ENCODE data around the gene RASGRP3. TPM values are rescaled to one million over a fixed set of nuclear protein-coding genes. Genes with fewer than 3 reads are reported as not detected.

Gene RASGRP3
- total RNA-seq, 1 experiment from 2014 or later: 0.03 TPM

DNA sequence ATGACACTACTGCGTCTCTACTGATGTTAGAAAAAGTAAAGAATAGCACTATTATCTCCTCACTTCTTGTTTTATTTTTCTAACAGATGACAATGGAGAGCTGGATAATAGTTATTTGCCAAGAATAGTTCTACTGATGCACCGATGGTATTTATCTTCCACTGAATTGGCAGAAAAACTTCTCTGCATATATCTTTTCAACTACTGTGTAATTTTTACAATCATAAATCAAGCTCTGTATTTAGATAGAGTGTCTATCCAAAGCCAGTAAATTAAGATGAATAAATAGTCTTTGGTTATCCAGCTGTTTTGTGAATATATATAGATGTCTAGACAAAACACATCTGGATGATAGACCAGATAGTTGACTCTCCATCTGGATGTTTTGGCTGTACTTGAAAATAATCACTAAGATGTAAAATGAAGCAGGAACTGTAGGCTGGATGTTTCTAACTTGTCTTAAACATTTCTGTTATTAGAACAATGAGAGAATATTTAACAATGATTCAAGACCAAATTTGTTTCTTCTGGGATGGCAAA lies 40.1 kb downstream of the RASGRP3 start:
- no peak for DNase-seq
- no peaks in the 10 kb centered on the region for H3K27me3 ChIP-seq (ENCODE audit: control insufficient read depth, insufficient read depth, low read length)
- H3K4me3 ChIP-seq (ENCODE audit: insufficient read depth, low read depth, low read length): no peak overlapping the region
- no peaks in the 10 kb centered on the region for H3K36me3 ChIP-seq (replicated peaks; ENCODE audit: control insufficient read depth, insufficient read depth, low read length)

DNA sequence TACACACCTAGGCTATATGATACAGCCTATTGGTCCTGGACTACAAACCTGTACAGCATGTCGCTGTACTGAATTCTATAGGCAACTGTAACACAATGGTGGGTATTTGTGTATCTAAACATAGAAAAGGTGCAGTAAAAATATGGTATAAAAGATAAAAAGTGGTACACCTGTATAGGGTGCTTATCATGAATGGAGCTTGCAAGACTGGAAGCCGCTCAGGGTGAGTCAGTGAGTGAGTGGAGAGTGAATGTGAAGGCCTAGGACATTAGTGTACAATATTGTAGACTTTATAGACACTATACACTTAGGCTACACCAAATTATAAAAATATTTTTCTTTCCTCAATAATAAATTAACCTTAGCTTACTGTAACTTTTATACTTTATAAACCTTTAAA lies 41.8 kb downstream of the RASGRP3 start:
- Histone ChIP-seq H3K27me3 (ENCODE audit: control insufficient read depth, insufficient read depth, low read length) (no peaks in the 10 kb centered on the region), H3K4me3 (ENCODE audit: insufficient read depth, low read depth, low read length) (no peak overlapping the region), H3K36me3 (replicated peaks; ENCODE audit: control insufficient read depth, insufficient read depth, low read length) (no peaks in the 10 kb centered on the region)
- no peak for DNase-seq

DNA sequence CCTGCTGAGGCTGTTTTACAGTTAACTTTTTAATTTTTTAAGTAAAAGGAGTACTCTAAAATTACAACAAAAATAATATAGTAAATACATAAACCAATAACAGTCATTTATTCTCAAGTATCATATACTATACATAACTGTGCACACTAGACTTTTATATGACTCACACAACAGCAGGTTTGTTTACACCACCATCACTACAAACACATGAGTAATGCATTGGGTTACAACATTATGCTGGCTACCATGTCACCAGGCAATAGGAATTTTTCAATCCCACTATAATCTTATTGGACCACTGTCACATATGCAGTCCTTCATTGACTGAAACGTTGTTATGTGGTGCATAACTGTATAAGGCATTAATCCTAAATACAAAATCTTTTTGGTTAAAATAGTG lies 42.5 kb downstream of the RASGRP3 start:
- Histone ChIP-seq H3K27me3 (ENCODE audit: control insufficient read depth, insufficient read depth, low read length) (no peaks in the 10 kb centered on the region), H3K4me3 (ENCODE audit: insufficient read depth, low read depth, low read length) (no peak overlapping the region), H3K36me3 (replicated peaks; ENCODE audit: control insufficient read depth, insufficient read depth, low read length) (no peaks in the 10 kb centered on the region)
- no peak for DNase-seq

DNA sequence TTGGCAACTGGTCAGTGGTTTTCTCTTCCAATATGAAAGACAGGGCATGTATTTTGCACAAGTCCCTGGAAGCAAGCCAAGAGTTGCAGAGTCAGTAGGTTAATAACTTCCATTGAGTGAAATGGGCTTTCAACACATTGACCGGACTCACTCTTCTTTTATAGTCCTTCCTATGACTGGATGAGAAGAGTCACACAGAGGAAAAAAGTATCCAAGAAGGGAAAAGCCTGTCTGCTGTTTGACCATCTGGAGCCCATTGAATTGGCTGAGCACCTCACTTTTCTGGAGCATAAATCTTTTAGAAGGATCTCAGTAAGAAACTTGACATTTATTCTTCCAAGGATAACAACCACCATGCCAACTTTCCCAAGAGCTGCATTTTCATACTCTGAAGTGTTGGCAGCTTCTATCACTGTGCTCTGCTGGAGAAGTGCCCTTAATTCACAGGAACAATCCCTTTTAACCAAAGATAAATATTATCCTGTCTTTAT lies 45.4 kb downstream of the RASGRP3 start:
- Histone ChIP-seq H3K27me3 (ENCODE audit: control insufficient read depth, insufficient read depth, low read length) (no peaks in the 10 kb centered on the region), H3K4me3 (ENCODE audit: insufficient read depth, low read depth, low read length) (no peak overlapping the region), H3K36me3 (replicated peaks; ENCODE audit: control insufficient read depth, insufficient read depth, low read length) (no peaks in the 10 kb centered on the region)
- no peak for DNase-seq

DNA sequence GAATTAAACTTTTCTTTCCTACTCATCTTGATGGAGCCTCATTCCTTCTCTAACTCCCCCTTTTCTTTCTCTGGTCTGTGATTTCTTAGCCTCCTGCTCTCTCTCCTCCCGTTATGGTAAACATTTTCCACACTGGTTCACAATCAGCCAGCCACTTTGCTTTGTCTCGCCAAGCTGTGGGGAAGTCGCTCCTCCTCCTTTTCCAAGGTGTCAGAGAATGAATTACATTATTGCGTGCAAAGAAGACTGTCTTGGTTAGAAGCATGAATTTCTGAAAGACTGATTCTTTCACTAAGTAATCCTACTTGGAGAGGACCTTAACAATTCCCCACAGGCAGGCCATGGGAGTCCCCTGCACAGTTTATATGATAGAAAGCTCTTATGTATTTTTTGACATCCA lies 46.1 kb downstream of the RASGRP3 start:
- H3K36me3 ChIP-seq (replicated peaks; ENCODE audit: control insufficient read depth, insufficient read depth, low read length): no peaks in the 10 kb centered on the region
- H3K4me3 ChIP-seq (ENCODE audit: insufficient read depth, low read depth, low read length): no peak overlapping the region
- no peak for DNase-seq
- H3K27me3 ChIP-seq (ENCODE audit: control insufficient read depth, insufficient read depth, low read length): no peaks in the 10 kb centered on the region

DNA sequence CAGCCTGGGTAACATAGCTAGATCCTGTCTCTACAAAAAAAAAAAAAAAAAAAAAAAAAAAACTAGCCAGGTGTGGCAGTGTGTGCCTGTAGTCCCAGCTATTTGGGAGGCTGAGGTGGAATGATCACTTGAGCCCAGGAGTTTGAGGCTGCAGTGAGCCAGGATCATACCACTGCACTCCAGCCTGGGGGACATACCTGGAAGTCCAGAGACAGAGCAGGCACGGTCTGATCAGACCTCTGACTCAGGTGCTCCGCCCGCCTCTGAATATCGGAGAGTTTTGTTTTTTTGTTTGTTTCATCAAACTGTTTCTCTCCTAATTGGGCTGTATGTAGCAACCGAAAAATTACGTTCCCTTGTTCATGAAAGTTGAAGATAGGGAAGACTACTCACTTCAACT lies 49.2 kb downstream of the RASGRP3 start:
- H3K27me3 ChIP-seq (ENCODE audit: control insufficient read depth, insufficient read depth, low read length): no peaks in the 10 kb centered on the region
- no peak overlapping the region for H3K4me3 ChIP-seq (ENCODE audit: insufficient read depth, low read depth, low read length)
- H3K36me3 ChIP-seq (replicated peaks; ENCODE audit: control insufficient read depth, insufficient read depth, low read length): no peaks in the 10 kb centered on the region
- DNase-seq: no peak

DNA sequence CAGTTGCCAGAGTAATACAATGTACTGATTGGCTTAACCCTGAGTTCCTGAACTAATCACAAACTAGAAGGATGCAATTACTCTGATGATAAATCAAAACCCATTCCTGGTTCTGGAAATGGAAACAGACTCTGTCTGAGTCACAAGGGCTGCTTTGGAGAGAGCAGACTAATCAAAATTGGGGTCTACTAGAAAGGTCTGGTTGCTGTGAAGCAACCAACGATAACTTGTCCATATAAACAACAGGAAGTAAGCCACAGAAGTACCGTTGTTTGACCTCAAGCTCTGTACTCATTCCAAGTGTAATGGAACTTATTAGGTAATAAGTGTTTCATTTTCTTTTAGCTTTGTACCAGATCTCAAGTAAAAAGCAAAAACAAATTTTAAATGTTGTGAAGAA lies 49.7 kb downstream of the RASGRP3 start:
- DNase-seq: no peak
- Histone ChIP-seq H3K27me3 (ENCODE audit: control insufficient read depth, insufficient read depth, low read length) (no peaks in the 10 kb centered on the region), H3K36me3 (replicated peaks; ENCODE audit: control insufficient read depth, insufficient read depth, low read length) (no peaks in the 10 kb centered on the region), H3K4me3 (ENCODE audit: insufficient read depth, low read depth, low read length) (no peak overlapping the region)

DNA sequence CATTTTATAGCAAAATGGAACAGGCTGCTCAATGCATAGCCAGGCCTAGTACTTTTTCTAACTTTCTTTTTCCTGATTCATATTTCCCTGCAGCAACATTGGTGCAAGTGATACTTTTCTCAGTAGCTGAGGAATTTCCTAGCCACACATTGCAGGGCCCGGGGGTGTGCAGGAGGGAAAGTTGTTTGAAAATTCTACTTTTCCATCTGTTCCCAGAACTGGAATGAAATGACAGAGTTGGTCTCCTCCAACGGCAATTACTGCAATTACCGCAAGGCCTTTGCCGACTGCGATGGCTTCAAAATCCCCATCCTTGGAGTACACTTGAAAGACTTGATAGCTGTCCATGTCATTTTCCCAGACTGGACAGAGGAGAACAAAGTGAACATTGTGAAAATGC lies 50.5 kb downstream of the RASGRP3 start:
- no peaks in the 10 kb centered on the region for H3K36me3 ChIP-seq (replicated peaks; ENCODE audit: control insufficient read depth, insufficient read depth, low read length)
- DNase-seq: no peak
- H3K4me3 ChIP-seq (ENCODE audit: insufficient read depth, low read depth, low read length): no peak overlapping the region
- H3K27me3 ChIP-seq (ENCODE audit: control insufficient read depth, insufficient read depth, low read length): no peaks in the 10 kb centered on the region

DNA sequence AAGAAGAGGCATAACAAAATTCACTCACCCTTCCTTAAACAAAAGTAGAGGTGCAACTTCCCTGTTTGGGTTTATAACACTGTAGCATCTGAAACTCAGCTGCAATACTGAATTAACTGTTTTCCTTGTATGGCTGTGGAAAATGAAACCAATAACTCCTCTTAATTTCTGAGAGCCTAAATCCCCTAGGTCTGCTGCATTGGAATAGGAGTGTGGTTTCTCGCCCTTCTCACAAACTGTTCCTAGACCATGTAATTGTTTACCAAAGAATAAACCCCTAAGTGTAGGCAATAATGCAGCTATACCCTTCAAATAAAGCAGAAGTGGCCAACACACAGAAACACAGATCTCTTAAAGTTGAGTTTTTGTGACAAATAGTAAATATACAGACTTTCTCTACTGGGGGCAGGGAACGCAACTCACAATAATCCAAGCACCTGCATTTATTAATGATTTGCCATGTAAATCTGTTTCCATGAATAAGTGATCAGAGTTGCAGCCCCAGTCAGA lies 52.0 kb downstream of the RASGRP3 start:
- no peak for DNase-seq
- Histone ChIP-seq H3K4me3 (ENCODE audit: insufficient read depth, low read depth, low read length) (no peak overlapping the region), H3K36me3 (replicated peaks; ENCODE audit: control insufficient read depth, insufficient read depth, low read length) (no peaks in the 10 kb centered on the region), H3K27me3 (ENCODE audit: control insufficient read depth, insufficient read depth, low read length) (no peaks in the 10 kb centered on the region)

DNA sequence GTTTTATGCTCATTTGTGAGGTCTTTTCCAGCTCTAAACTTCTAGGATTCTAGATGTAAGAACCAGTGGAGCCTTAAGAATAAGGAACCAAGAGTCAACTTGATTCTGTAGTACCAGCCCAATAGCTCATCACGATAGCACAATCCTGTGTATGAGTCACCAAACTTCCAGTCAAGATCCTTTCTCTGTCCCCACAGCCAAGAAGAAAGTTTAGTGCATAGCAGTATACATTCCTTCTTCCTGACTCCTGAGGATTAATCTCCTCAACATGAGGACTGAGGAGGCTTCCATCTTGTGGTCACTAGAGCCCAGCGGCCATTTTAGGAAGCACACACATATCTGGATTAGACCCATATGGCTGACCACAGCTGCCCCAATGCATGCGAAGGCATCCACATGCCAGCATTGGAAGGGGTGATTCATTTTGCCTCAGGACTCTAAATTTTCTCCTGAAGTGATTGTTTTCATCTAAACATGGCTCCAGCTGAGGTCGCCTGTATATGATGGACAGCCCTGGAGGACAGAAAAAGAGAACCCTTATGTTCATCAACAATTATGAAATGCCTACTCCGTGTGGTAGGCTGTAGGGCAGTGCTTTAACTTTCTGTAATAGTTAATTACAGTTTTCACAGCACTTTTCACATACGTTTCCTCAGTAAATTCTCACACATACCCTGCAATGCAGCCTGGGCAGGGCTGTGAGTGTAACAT lies 53.5 kb downstream of the RASGRP3 start:
- H3K36me3 ChIP-seq (replicated peaks; ENCODE audit: control insufficient read depth, insufficient read depth, low read length): no peaks in the 10 kb centered on the region
- DNase-seq: no peak
- no peak overlapping the region for H3K4me3 ChIP-seq (ENCODE audit: insufficient read depth, low read depth, low read length)
- H3K27me3 ChIP-seq (ENCODE audit: control insufficient read depth, insufficient read depth, low read length): no peaks in the 10 kb centered on the region

DNA sequence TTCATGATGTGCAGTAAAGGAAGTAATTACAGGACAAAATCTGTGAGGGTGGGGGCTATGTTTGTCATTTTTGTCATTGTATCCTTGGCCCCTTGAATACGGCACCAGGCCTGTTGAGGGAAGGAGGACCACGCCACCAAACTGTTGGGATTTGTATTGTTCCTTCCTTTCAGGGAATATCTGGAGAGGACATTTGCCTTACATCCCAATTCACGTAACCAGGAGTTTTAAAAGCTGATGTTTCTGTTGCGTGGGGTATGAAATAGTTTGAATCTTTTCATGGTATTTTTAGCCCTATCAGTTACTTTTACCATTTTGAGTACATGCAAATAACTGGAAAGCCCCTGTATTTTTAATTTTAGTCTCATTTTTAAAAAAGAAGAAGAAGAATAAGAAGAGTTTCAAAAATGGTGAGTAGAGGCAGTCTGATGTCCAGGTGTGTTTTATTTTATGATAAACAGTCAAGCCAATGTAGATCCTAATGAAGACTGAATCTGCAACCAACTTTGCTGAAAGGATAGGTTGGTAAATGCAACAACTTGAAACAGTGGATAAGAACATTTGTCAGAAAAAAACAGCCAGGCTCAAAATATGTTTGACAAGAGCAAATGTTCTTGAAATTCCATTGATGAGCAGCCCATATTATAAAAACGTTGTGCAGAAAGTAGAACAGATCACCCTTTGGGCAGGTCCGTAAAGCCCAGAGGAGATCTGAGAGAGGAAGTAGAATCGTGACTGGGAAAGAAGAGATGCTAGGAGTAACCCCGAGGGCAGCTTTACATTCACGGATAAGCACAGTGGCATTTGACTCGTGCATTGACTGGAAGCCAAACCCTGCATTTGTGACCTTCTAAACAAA lies 54.5 kb downstream of the RASGRP3 start:
- H3K27me3 ChIP-seq (ENCODE audit: control insufficient read depth, insufficient read depth, low read length): no peaks in the 10 kb centered on the region
- H3K4me3 ChIP-seq (ENCODE audit: insufficient read depth, low read depth, low read length): no peak overlapping the region
- no peak for DNase-seq
- no peaks in the 10 kb centered on the region for H3K36me3 ChIP-seq (replicated peaks; ENCODE audit: control insufficient read depth, insufficient read depth, low read length)

DNA sequence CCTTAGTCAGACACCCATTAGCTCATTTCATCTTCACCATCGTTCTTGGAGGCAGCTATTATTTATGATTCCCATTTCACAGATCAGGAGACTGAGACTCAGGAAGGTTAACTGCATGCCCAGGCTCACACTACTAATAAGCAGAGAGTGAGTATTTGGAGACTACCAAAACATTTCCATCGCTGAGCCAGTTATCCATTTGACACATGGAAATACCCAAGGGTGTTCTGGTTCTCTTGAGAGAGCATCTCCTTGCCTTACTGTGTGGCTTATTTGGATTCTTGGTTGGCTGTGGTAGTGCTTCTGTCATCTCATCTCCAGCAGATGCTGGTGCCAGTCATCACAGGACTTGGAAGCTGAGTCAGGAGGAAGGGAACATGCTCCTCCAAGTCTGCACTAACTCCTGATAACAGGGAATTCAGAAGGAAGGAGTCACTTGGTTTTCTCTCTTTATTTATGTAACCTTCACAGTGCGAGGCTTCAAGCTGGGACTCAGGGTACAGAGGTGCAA lies 55.2 kb downstream of the RASGRP3 start:
- no peaks in the 10 kb centered on the region for H3K27me3 ChIP-seq (ENCODE audit: control insufficient read depth, insufficient read depth, low read length)
- H3K36me3 ChIP-seq (replicated peaks; ENCODE audit: control insufficient read depth, insufficient read depth, low read length): no peaks in the 10 kb centered on the region
- H3K4me3 ChIP-seq (ENCODE audit: insufficient read depth, low read depth, low read length): no peak overlapping the region
- no peak for DNase-seq

DNA sequence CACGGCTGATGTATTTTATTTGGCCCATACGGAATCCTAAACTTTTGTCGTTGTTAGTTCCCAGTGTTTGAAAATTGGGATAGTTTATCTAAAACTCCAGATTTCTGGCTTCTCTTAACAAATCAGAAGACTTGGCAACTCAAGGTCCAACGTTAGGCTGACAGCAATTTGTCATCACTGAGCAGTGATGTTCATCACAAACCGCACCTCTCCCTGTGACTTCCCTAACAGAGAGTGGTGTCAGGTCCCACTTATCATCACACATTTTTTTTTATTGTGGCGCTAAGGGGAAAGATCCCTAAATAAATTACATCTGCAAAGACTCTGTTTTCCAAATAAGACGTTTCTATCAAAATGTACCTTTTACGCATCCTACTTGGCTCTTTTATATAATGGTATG lies 55.7 kb downstream of the RASGRP3 start:
- no peaks in the 10 kb centered on the region for H3K27me3 ChIP-seq (ENCODE audit: control insufficient read depth, insufficient read depth, low read length)
- DNase-seq: no peak
- no peaks in the 10 kb centered on the region for H3K36me3 ChIP-seq (replicated peaks; ENCODE audit: control insufficient read depth, insufficient read depth, low read length)
- no peak overlapping the region for H3K4me3 ChIP-seq (ENCODE audit: insufficient read depth, low read depth, low read length)

DNA sequence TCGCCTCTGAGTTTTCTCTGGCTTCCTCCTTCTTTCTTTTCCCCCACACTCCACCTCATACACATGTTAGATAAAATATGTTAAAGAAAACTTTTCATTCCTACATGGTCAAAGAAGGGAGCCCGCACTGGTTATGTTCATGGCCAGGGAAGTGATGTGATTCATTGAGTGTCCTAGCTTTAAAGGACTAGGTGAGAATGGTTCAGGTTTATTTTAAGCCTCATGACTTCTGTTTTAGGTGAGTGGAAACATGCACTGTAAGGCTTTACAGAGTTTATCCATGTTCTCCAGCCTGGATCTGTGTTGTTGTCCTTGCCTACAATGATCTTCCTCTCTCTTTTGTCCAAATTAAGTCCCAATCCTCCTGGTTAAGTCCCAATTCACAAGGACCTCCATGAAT lies 56.5 kb downstream of the RASGRP3 start:
- no peaks in the 10 kb centered on the region for H3K27me3 ChIP-seq (ENCODE audit: control insufficient read depth, insufficient read depth, low read length)
- DNase-seq: no peak

DNA sequence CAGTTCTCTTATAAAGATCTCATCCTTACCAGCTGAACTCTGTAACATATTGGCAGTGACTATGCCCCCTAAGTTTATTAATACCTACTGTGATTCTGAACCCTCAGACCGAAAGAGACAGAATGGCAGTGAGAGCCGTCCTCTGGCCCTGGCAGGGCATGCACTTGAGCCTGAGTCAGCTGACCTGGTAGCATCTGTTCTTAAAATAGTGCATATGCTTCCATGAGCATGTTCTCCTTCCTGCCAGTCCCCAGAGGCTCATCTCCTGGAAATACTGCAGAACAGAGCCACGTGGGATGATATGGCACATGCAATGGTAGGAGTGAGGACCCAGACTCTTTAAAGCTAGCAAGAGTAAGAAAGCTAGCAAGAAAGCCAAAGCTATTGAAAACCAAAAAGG lies 59.0 kb downstream of the RASGRP3 start:
- no peaks in the 10 kb centered on the region for H3K27me3 ChIP-seq (ENCODE audit: control insufficient read depth, insufficient read depth, low read length)
- H3K36me3 ChIP-seq (replicated peaks; ENCODE audit: control insufficient read depth, insufficient read depth, low read length): no peaks in the 10 kb centered on the region
- no peak for DNase-seq
- no peak overlapping the region for H3K4me3 ChIP-seq (ENCODE audit: insufficient read depth, low read depth, low read length)

More for the DNA sequence above, 56.5 kb downstream of the RASGRP3 start:
- Histone ChIP-seq H3K4me3 (ENCODE audit: insufficient read depth, low read depth, low read length) (no peak overlapping the region), H3K36me3 (replicated peaks; ENCODE audit: control insufficient read depth, insufficient read depth, low read length) (no peaks in the 10 kb centered on the region)

Measured in H7 (cell line).